Natural killer cell (primary cell): ENCODE measurements around the gene ADAM23. TPM values are rescaled to one million over a fixed set of nuclear protein-coding genes. Genes with fewer than 3 reads are reported as not detected.

Experiments used
- ATAC-seq, 3 donors: fragments of 150-1000 bp in 2 of 3; fragments of 200-7000 bp in 1 of 3; cut with Tn5 transposase; 1 replicate in 1 of 3; 2 replicates in 2 of 3; pipeline ENCODE4 v1.10.0; 2021; ENCODE audit warnings: mild to moderate bottlenecking in 2 of 3, moderate library complexity in 2 of 3
- DNase-seq, 2 donors: peaks; one replicate each; pipeline versions ENCODE4 v3.0.0 to v3.0.0-alpha.2; 2013 to 2021; ENCODE audit warnings: mixed read lengths in 1 of 2
- H3K27ac ChIP-seq: one replicate; pipeline ENCODE4 v1.5.1; 2013; ENCODE audit warnings: mild to moderate bottlenecking, low read length
- H3K27me3 ChIP-seq: one replicate; pipeline ENCODE4 v1.6.1; 2013; ENCODE audit warnings: low read length; ENCODE audit not compliant: control insufficient read depth, insufficient read depth
- H3K36me3 ChIP-seq: one replicate; pipeline ENCODE4 v1.6.1; 2013; ENCODE audit warnings: low read length; ENCODE audit not compliant: control insufficient read depth, insufficient read depth
- H3K4me1 ChIP-seq: one replicate; pipeline ENCODE4 v1.6.1; 2013; ENCODE audit warnings: low read length; ENCODE audit not compliant: control insufficient read depth, insufficient read depth
- H3K4me3 ChIP-seq: one replicate; pipeline ENCODE4 v1.5.1; 2013; ENCODE audit warnings: low read length
- H3K9me3 ChIP-seq: one replicate; pipeline ENCODE4 v1.6.1; 2013; ENCODE audit warnings: low read length; ENCODE audit not compliant: control insufficient read depth, insufficient read depth
- H3K27ac Mint-ChIP-seq, 2 donors: one replicate each; pipeline ENCODE4 v1.8.0; 2022; ENCODE audit warnings: mild to moderate bottlenecking in 2 of 2, mixed read lengths in 2 of 2, moderate library complexity in 1 of 2
- H3K27me3 Mint-ChIP-seq, 2 donors: one replicate each; pipeline ENCODE4 v1.8.0; 2022; ENCODE audit warnings: low read depth in 2 of 2, mixed read lengths in 2 of 2
- H3K36me3 Mint-ChIP-seq: one replicate; pipeline ENCODE4 v1.8.0; 2022; ENCODE audit warnings: mixed read lengths
- H3K4me1 Mint-ChIP-seq, 2 donors: one replicate each; pipeline ENCODE4 v1.8.0; 2022; ENCODE audit warnings: mixed read lengths in 2 of 2
- H3K4me3 Mint-ChIP-seq: one replicate; pipeline ENCODE4 v1.8.0; 2022; ENCODE audit warnings: mild to moderate bottlenecking, moderate library complexity, mixed read lengths
- H3K9me3 Mint-ChIP-seq, 2 donors: one replicate each; pipeline ENCODE4 v1.8.0; 2022; ENCODE audit warnings: mixed read lengths in 2 of 2
- CTCF ChIP-seq: fragments of 200-600 bp; IDR thresholded peaks from one replicate; pipeline ENCODE4 v1.8.0; 2022; ENCODE audit warnings: antibody characterized with exemption
- WGBS: methylation state at CpG from one replicate; pipeline ENCODE4 v1.1.7; 2013; ENCODE audit warnings: missing lambda C conversion rate; ENCODE audit not compliant: insufficient coverage; 5-methylcytosine and 5-hydroxymethylcytosine counted together
- intact Hi-C: fragments of 100-400 bp; cut with micrococcal nuclease; formaldehyde crosslinking; loops from one replicate; pipeline ENCODE4 v1.14.2; 2022
- total RNA-seq, 4 donors: library from RNA; stranded (reverse); fragments of 120-200 nt in 1 of 4; gene quantifications; one replicate each; pipeline versions ENCODE4 v1.2.3 to v1.2.4, GENCODE V29; 2013 to 2022

ADAM23 gene
- total RNA-seq, 3 donors from 2014 or later (not counting 1 experiment from before 2014, with no cell fraction given), result 1.6 TPM; not detected in 2

- peaks cover 3 to 5% of the 10 kb centered on the region in 2 donors for H3K9me3 Mint-ChIP-seq
- H3K27me3 Mint-ChIP-seq, result peaks cover 39 to 55% of the 10 kb centered on the region in 2 donors
- Histone ChIP-seq H3K4me3 (no peak overlapping the region), H3K27ac (no peak overlapping the region), H3K27me3 (peaks cover 27% of the 10 kb centered on the region), H3K9me3 (no peaks in the 10 kb centered on the region), H3K4me1 (peaks cover 7% of the 10 kb centered on the region), H3K36me3 (no peaks in the 10 kb centered on the region)
- H3K4me1 Mint-ChIP-seq, result peaks cover 0 to 8% of the 10 kb centered on the region in 2 donors
- 100% methylated on average over 2 of the region's 2 CpGs for WGBS
- TF ChIP-seq CTCF, result no peak
- H3K36me3 Mint-ChIP-seq, result no peaks in the 10 kb centered on the region
- no peak overlapping the region for H3K27ac Mint-ChIP-seq
- ATAC-seq (no peak), DNase-seq (no peak)
- intact Hi-C loops, result no loop called here
- no peak overlapping the region for H3K4me3 Mint-ChIP-seq
Measured at GRCh38 chr2:206445948-206446347, 2.6 kb downstream of the ADAM23 start.

GRCh38 chr2:206452242-206452641 lies 8.9 kb downstream of the ADAM23 start:
- H3K27ac Mint-ChIP-seq, result no peak overlapping the region

GRCh38 chr2:206452750-206453149 lies 9.4 kb downstream of the ADAM23 start:
- Mint-ChIP-seq H3K36me3 (no peaks in the 10 kb centered on the region), H3K9me3 (peaks cover 3 to 9% of the 10 kb centered on the region in 2 donors), H3K27ac (no peak overlapping the region), H3K27me3 (peaks cover 10 to 11% of the 10 kb centered on the region in 2 donors), H3K4me3 (no peak overlapping the region), H3K4me1 (no peaks in the 10 kb centered on the region)
- no peak for ATAC-seq
- no peaks in the 10 kb centered on the region for H3K9me3 ChIP-seq
- H3K4me1 ChIP-seq, result no peaks in the 10 kb centered on the region
- H3K27ac ChIP-seq, result no peak overlapping the region
- TF ChIP-seq CTCF, result no peak
- WGBS, result 82% methylated on average over 3 of the region's 3 CpGs
- no peak for DNase-seq
- intact Hi-C loops, result no loop called here
- H3K27me3 ChIP-seq, result no peaks in the 10 kb centered on the region
- H3K4me3 ChIP-seq, result no peak overlapping the region
- H3K36me3 ChIP-seq, result no peaks in the 10 kb centered on the region

More at GRCh38 chr2:206452242-206452641, 8.9 kb downstream of the ADAM23 start:
- WGBS, result 78% methylated on average over 1 of the region's 1 CpG
- Histone ChIP-seq H3K4me3 (no peak overlapping the region), H3K27me3 (no peaks in the 10 kb centered on the region), H3K36me3 (no peaks in the 10 kb centered on the region), H3K4me1 (no peaks in the 10 kb centered on the region), H3K9me3 (no peaks in the 10 kb centered on the region), H3K27ac (no peak overlapping the region)
- Mint-ChIP-seq H3K36me3 (no peaks in the 10 kb centered on the region), H3K4me1 (no peaks in the 10 kb centered on the region), H3K9me3 (peaks cover 3 to 9% of the 10 kb centered on the region in 2 donors), H3K27me3 (peaks cover 11 to 15% of the 10 kb centered on the region in 2 donors), H3K4me3 (no peak overlapping the region)
- intact Hi-C loops, result no loop called here
- TF ChIP-seq CTCF, result no peak
- DNase-seq (no peak), ATAC-seq (no peak)

- no peaks in the 10 kb centered on the region for H3K9me3 ChIP-seq
- H3K36me3 Mint-ChIP-seq, result no peaks in the 10 kb centered on the region
- no peaks in the 10 kb centered on the region for H3K36me3 ChIP-seq
- ATAC-seq (no peak), DNase-seq (no peak)
- no peaks in the 10 kb centered on the region for H3K27me3 ChIP-seq
- H3K27me3 Mint-ChIP-seq, result peaks cover 0 to 4% of the 10 kb centered on the region in 2 donors
- H3K27ac Mint-ChIP-seq, result no peak overlapping the region
- no peak overlapping the region for H3K4me3 ChIP-seq
- H3K27ac ChIP-seq, result no peak overlapping the region
- H3K9me3 Mint-ChIP-seq, result peaks cover 0 to 7% of the 10 kb centered on the region in 2 donors
- WGBS, result 64% methylated on average over 5 of the region's 5 CpGs
- H3K4me1 ChIP-seq, result no peaks in the 10 kb centered on the region
- H3K4me3 Mint-ChIP-seq, result no peak overlapping the region
- no peak for TF ChIP-seq CTCF
- no peaks in the 10 kb centered on the region for H3K4me1 Mint-ChIP-seq
- intact Hi-C loops, result no loop called here
Measured at GRCh38 chr2:206456078-206456754, 12.9 kb downstream of the ADAM23 start.
